NOMO-1 (cell line): ENCODE results near the gene MAPK1.
"Not testable (repeated sequence)": the region's sequence is repeated elsewhere in the genome, so short reads cannot be mapped to it uniquely, and the experiment has no call there.

Experiments
- DNase-seq, 2 experiments: peaks; one replicate each; lab custom pipeline; 2025; ENCODE audit not compliant: unreplicated experiment in 2 of 2; lab: John Stamatoyannopoulos, UW

MAPK1 gene

GRCh38 chr22:21849489-21849888 lies 18.0 kb downstream of the MAPK1 start:
- DNase-seq: no peak

GRCh38 chr22:21848057-21848456 lies 19.4 kb downstream of the MAPK1 start:
- DNase-seq: not testable (repeated sequence)

DNA sequence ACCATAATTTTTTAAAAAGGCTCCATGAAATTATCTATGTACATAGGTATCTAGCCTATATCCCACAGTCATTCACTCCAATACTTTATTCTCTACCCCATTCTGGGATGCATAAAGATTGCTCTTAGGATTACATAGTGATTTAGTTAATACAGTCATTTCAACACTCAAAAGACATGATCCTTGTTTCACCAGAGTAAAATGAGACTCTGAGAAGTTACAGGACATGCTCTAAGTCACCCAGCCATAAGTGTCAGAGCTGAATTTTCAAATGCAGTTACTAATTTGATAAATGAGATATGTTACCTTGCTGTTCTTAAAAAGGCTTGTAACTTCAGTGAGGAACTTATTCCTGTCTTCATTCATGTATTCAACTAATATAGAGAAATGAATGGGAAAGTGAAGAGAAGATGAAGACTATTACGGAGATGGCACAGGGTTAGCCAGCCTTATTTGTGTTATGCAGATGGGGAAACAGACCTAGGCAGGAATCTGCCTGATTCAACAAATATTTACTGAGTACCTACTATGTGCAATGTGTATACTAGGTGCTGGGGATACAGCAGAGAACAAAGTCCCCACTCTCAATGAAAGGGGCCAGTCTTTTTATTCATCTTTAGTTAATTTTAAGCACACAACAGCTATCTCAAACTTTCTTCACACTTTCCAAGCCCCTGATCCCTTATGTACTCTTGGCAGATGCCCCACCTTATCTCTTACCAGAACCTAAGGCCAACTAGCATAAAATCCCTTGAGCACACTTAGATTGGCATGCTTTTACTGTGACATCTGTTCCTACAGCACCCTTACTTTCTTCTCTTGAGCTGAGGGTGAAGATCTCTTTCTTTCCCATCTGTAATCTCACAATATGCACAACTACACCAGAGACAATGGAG lies 21.6 kb downstream of the MAPK1 start:
- DNase-seq: no peak

DNA sequence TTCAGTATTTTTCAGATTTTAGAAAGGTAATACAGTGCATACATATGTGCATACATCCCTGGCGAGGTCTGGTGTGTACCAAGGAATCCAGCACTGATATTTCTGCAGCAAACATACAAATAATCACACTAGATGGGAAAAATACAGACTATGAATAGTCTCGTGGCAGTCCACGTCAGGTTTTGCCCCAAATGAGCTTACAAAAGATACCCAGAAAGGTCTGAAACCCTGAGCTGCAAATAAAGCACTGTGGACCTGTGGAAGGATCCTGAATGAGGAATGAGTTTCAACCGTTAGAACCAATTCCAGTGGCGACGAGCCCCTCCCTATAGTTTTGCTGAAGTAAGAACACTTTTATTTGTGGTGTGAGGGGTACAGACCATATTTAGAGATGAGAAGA lies 24.5 kb downstream of the MAPK1 start:
- DNase-seq: no peak

- DNase-seq: no peak
These were observed 26.0 kb downstream of the MAPK1 start for GRCh38 chr22:21841422-21841821.

- no peak for DNase-seq
These were observed 27.1 kb downstream of the MAPK1 start for GRCh38 chr22:21840236-21840823.

DNA sequence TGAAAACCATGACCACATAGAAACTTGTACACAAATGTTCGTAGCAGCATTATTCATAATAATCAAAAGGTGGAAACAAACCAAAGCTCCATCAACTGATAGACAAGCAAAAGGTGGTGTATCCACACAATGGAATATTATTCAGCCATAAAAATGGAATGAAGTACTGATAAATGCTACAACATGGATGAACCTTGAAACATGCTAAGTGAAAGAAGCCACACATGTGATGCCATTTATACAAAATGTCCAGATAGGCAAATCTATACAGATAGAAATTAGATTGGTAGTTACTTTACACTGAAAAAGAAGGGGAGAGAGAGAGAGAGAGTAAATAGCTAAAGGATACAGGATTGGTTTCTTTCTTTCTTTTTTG lies 27.7 kb downstream of the MAPK1 start:
- no peak for DNase-seq

- not testable (repeated sequence) for DNase-seq
These were observed 28.2 kb downstream of the MAPK1 start for GRCh38 chr22:21839104-21839764.

DNA sequence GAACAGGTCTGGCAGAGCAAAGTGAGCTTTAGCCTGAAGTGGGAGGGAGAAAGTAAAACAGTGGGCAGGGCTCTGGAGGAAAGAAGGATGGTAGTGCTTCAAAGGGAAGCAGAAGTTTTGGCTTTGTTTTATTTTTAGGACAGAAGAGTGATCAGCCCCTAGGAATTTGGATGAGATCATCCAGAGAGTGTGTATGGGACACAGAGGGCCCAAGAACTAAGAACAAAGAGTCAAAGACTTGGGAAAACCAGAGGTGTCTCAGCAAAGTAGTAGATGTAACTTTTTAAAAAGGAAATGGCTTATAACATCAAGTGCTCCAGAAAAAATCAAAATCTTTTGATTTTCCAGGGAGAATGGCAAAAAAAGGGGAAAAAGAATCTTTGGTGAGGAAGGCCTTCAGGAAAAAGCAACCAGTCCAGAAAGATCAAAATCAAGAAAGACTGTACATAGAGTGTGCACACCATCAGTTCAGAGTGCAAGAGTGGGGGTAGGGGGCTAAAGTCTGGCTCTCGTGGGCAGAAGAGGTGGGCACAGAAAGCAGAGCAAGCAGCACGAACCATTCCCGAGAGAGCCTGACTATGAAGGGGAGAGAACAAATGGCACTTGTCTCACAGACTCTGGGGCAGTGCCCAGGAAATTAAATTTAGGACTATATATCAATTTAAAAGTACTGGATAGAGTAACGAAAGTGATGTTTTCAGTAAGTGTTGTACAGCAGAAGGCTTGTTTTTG lies 30.0 kb downstream of the MAPK1 start:
- no peak for DNase-seq

DNA sequence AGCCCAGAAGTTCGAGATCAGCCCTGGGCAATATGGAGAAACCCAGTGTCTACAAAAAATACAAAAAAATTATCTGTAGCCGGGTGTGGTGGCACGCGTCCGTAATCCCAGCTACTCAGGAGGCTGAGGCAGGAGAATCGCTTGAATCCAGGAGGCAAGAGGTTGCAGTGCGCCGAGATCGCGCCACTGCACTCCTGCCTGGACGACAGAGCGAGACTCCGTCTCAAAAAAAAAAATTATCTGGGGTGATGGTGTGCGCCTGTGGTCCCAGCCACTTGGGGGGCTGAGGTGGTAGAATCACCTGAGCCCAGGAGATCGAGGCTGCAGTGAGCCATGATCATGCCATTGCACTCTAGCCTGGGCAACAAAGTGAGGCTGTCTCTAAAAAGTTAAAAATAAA lies 31.0 kb downstream of the MAPK1 start:
- not testable (repeated sequence) for DNase-seq

- no peak for DNase-seq
These were observed 32.1 kb downstream of the MAPK1 start for GRCh38 chr22:21835378-21835777.

- DNase-seq: no peak
These were observed 32.6 kb downstream of the MAPK1 start for GRCh38 chr22:21834869-21835268.

GRCh38 chr22:21832291-21833290 lies 34.9 kb downstream of the MAPK1 start:
- no peak for DNase-seq

DNA sequence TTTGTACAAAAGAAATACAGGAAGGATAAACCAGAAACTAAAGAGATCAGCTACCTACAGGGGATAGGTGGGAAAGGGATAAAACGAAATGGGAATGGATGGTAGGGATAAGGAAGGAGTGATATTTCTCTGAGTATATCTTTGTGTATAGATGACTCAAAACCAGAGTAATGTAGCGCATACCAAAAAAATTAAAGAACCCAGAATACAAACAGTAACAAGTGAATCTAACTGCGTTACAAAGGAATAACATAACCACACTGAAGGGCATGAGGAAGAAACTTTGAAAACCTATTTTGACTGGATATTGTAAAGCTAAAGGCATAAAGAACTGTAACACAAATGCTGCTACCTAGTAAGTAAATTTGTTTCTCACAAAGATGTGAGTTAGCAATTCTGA lies 37.9 kb downstream of the MAPK1 start:
- no peak for DNase-seq

GRCh38 chr22:21828268-21828638 lies 39.2 kb downstream of the MAPK1 start:
- DNase-seq: no peak

- DNase-seq: no peak
These were observed 39.7 kb downstream of the MAPK1 start for GRCh38 chr22:21827628-21828267.

GRCh38 chr22:21826204-21826603 lies 41.2 kb downstream of the MAPK1 start:
- no peak for DNase-seq

- not testable (repeated sequence) for DNase-seq
These were observed 42.5 kb downstream of the MAPK1 start for GRCh38 chr22:21824962-21825361.

DNA sequence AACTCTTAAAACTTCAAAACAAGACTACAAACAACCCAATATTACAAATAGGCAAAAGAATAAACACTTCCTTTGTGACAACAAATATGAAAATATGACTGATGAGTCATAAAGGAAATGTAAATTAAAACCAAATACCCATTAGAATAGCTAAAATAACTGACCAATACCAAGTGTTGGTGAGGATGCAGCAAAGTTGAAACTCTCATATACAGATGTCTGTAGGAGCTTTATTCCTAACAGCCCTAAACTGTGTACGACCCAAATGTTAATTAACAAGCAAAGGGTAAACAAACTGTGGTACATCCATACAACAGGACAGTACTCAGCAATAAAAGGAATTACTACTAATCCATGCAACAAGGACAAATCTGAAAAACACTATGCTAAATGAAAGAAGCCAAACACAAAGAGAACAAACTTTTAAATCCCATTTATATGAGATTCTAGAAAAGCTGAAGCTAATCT lies 43.0 kb downstream of the MAPK1 start:
- no peak for DNase-seq
